ENCODE results near the gene PANK2. TPM values are rescaled to one million over a fixed set of nuclear protein-coding genes. Genes with fewer than 3 reads are reported as not detected.

PANK2 gene
- total and polyA plus RNA-seq, 10 of the 15 experiments (the other 5 are each of a cell fraction or from before 2014, with no cell fraction given): 13.2 to 43.4 (median 33.3) TPM

DNA sequence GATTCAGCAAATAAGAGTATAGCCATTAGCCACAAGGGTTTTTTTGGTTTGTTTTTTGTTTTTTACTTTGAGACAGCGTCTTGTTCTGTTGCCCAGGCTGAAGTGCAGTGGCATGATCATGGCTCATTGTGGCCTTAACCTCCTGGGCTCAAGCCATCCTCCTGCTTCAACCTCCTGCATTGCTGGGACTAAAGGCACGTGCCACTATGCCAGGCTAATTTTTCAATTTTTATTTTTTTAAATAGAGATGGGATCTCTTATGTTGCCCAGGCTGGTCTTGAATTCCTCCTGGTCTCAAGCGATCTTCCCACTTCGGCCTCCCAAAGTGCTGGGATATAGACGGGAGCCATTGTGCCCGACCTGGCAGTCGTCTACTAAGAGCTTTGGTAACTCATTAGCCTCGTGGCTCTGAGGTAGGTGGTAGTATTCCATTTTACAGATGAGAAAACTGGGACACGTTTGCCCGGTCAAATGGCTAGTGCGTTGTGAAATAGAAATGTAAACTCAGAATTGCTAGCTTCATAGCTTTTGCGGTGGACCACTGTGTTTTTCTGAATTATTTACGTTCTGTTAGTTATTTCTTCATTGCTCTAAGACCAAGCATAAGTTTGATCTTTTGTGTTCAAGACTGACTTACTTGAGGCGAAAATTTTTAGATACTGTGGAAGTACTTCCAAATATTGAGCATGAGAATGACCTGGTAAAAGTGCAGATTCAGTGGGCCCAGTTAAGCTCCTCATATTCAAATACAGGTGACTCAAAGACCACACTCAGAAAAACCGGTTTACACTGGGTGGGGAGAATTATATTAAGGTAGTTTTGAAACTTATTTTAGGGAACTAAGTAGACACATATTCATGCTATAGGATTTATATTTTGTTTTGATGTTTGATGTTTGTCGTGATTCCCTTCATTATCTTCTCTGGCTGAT, 2.1 kb downstream of the PANK2 start:
- no peak for FAIRE-seq
- WGBS (ENCODE audit: insufficient coverage, insufficient replicate concordance, low lambda C conversion rate, missing lambda C conversion rate): 2% methylated on average over 16 of the region's 16 CpGs
- Histone ChIP-seq H3K36me3 (ENCODE audit: control insufficient read depth in 2 of 2, insufficient read depth in 2 of 2, low read length in 1 of 2) (peaks cover 0 to 7% of the 10 kb centered on the region in 2 experiments; a peak in 1 of 4 replicates), H3K4me3 (peak overlapping the region; percentile 97), H3K9me3 (replicated peaks; ENCODE audit: control insufficient read depth, insufficient read depth, low read length) (no peaks in the 10 kb centered on the region), H2AFZ (ENCODE audit: control insufficient read depth, low read depth, low read length) (no peak overlapping the region), H3K4me2 (ENCODE audit: control insufficient read depth, insufficient read depth) (peak overlapping the region; percentile 86), H3K9ac (ENCODE audit: control insufficient read depth, insufficient read depth, low read length) (peak overlapping the region; percentile 90), H3K79me2 (ENCODE audit: control insufficient read depth, insufficient read depth, low read length) (peaks cover 87% of the 10 kb centered on the region), H3K27me3 (replicated peaks in 1 of 2; ENCODE audit: control insufficient read depth in 2 of 2, insufficient read depth in 2 of 2, low read length in 1 of 2) (no peaks in the 10 kb centered on the region), H3K27ac (ENCODE audit: control insufficient read depth, insufficient read depth) (peak overlapping the region; percentile 89), H4K20me1 (ENCODE audit: control insufficient read depth, insufficient read depth) (peaks cover 12% of the 10 kb centered on the region; the same call in 1 of the 2 replicates), H3K4me1 (ENCODE audit: control insufficient read depth, insufficient read depth, low read length) (peaks cover 28% of the 10 kb centered on the region)
- SMC1A ChIA-PET (ENCODE audit: uncharacterized antibody, unreplicated experiment): interaction anchor here (0.6 to 9.8 kb wide), 12 partner anchors 9 to 170 kb away, joined by 3 to 69 read pairs (median 4); no protein-coding TSS in a partner anchor
- intact Hi-C loops (cut with micrococcal nuclease; ENCODE audit: unreplicated experiment): loop anchor here (2.0 kb wide), 1 partner anchor 16 kb away; no protein-coding TSS in a partner anchor
- BruUV-seq (replicated peaks): no TSS peak
- no peak for ATAC-seq
- RAD21 ChIA-PET (ENCODE audit: unreplicated experiment): interaction anchor here (0.6 to 6.4 kb wide), 7 partner anchors 10 to 194 kb away, joined by 3 to 41 read pairs (median 4); partner anchors contain the start of gene AP5S1
- no peak for DNase-seq (ENCODE audit: low read depth, low spot score)
- CTCF ChIA-PET: interaction anchor here (0.8 to 3.3 kb wide), 5 partner anchors 10 to 118 kb away, joined by 3 to 11 read pairs (median 4); no protein-coding TSS in a partner anchor
- POLR2A ChIA-PET: interaction anchor here (0.6 to 7.2 kb wide), 7 partner anchors 11 to 123 kb away, joined by 3 to 68 read pairs (median 6); no protein-coding TSS in a partner anchor
- in situ Hi-C loops (cut with MboI): no loop called here
- TF ChIP-seq BHLHE40 (IDR thresholded peaks at IDR 0.05; ENCODE audit: borderline replicate concordance in 1 of 2, low read depth in 2 of 2, low read length in 1 of 2) (peak in 1 of 2 experiments; percentile 54; a peak in 2 of 4 replicates), MEF2B (IDR thresholded peaks at IDR 0.05; ENCODE audit: partially characterized antibody, poor library complexity, severe bottlenecking) (peak; percentile 17), MTA2 (IDR thresholded peaks at IDR 0.05; ENCODE audit: low read depth) (no peak)
- TF ChIP-seq, protein P1, sequence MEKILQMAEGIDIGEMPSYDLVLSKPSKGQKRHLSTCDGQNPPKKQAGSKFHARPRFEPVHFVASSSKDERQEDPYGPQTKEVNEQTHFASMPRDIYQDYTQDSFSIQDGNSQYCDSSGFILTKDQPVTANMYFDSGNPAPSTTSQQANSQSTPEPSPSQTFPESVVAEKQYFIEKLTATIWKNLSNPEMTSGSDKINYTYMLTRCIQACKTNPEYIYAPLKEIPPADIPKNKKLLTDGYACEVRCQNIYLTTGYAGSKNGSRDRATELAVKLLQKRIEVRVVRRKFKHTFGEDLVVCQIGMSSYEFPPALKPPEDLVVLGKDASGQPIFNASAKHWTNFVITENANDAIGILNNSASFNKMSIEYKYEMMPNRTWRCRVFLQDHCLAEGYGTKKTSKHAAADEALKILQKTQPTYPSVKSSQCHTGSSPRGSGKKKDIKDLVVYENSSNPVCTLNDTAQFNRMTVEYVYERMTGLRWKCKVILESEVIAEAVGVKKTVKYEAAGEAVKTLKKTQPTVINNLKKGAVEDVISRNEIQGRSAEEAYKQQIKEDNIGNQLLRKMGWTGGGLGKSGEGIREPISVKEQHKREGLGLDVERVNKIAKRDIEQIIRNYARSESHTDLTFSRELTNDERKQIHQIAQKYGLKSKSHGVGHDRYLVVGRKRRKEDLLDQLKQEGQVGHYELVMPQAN (conservative IDR thresholded peaks at IDR 0.05): 0 out of 2 replicates have a peak, but pooled peaks have one; percentile 3
- TF ChIP-seq, protein P2, sequence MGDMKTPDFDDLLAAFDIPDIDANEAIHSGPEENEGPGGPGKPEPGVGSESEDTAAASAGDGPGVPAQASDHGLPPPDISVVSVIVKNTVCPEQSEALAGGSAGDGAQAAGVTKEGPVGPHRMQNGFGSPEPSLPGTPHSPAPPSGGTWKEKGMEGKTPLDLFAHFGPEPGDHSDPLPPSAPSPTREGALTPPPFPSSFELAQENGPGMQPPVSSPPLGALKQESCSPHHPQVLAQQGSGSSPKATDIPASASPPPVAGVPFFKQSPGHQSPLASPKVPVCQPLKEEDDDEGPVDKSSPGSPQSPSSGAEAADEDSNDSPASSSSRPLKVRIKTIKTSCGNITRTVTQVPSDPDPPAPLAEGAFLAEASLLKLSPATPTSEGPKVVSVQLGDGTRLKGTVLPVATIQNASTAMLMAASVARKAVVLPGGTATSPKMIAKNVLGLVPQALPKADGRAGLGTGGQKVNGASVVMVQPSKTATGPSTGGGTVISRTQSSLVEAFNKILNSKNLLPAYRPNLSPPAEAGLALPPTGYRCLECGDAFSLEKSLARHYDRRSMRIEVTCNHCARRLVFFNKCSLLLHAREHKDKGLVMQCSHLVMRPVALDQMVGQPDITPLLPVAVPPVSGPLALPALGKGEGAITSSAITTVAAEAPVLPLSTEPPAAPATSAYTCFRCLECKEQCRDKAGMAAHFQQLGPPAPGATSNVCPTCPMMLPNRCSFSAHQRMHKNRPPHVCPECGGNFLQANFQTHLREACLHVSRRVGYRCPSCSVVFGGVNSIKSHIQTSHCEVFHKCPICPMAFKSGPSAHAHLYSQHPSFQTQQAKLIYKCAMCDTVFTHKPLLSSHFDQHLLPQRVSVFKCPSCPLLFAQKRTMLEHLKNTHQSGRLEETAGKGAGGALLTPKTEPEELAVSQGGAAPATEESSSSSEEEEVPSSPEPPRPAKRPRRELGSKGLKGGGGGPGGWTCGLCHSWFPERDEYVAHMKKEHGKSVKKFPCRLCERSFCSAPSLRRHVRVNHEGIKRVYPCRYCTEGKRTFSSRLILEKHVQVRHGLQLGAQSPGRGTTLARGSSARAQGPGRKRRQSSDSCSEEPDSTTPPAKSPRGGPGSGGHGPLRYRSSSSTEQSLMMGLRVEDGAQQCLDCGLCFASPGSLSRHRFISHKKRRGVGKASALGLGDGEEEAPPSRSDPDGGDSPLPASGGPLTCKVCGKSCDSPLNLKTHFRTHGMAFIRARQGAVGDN (IDR thresholded peaks at IDR 0.05): 0 out of 2 replicates have a peak, but pooled peaks have one; percentile 27

All from GM12878 (cell line).